OCI-M2 (cell line): ENCODE results near the gene CACNA2D3.

Source experiments
- DNase-seq: peaks from one replicate; lab custom pipeline; 2025; ENCODE audit not compliant: unreplicated experiment; lab: John Stamatoyannopoulos, UW

The CACNA2D3 gene

DNA sequence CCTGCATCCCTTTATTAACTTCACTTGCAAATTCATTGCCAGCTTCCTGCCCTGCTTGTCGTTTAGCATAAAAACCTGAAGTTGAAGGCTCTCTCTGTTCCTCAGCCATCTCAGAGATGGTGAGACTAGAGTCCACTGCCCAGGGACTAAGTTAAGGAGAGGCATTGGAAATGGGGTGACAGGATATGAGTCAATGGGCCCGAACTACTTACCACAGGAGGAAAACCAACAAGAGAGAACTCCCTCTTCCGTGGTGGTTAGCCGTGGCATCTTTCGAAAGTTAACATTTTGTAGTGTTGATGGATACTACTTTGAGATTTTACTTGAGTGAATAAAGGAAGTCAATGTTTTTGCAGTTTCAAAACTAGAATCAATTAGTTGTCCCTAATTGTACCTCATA is 740.2 kb downstream of the CACNA2D3 start:
- DNase-seq = no peak

DNA sequence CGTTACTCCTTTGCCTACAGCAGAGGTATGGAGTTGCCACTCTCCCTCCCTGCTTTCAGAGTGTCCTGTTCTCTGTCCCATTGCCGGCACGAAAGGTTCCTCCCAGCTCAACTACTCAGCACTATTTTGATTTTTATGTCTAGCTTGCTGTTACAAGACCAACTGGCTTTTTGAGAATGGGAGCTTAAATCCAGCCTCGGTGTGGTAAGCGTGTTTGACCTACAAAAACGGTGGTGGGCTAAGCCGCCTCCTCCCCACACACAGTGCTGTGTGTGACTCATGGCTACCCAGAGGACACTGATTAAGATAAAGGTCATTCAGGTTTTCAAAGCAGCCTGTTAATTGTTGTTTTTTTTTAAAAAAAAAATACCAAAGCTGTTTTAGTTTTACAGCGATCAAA is 741.0 kb downstream of the CACNA2D3 start:
- DNase-seq = no peak

DNA sequence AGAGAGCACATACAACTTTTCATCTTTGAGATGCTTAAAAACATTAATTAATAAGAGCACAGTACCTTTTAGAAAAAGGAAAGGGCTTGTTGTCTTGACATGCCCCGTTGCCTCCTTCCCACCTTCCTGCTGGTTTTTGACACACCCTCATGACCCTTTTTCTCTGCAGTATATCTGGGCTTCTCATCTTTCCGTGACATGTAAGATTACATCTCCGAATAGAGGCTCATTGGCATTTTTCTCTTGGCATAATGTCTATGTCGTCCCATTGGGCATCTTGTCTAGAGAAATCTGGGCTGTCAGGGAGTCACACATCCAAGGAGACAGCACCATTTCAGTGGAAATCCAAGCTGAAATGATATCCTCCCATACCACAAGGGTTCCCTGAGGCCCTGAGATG is 741.4 kb downstream of the CACNA2D3 start:
- no peak for DNase-seq

DNA sequence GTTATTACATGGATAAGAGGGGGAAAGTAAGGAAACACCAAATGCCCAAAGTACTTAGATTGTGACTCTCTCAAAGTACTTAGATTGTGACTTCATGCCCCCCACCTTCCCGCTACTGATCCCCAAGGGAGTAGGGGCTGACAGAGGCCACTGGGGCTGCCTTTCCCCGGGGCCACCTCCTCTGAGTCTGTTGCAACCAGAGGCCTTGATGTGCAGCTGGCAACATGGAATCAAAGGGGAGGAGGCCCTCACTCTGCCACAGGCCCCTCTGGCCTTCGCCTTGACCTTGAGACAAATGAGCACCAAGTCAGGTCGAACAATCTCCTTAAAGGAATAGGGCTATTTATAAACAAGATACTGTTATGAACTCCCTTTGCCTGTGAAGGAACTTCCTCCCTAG is 743.0 kb downstream of the CACNA2D3 start:
- no peak for DNase-seq

DNA sequence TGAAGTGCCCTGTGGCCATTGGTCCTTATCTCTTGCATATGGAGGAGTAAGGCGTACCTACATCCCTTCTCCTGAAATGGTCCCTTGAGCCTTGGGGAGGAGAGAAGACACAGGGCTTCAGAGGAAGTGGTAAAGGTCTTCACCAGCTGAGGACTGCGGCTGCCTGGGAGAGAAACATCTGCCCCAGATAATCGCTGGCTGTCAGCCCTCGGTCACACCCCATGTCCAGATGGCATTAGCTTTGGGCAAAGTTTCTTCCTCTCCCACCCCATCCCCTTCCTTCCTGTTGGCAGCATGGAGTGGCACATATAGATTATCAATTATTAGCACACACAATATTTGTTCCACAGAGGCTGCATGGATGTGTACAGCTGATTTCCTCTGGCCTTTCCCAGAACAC is 743.9 kb downstream of the CACNA2D3 start:
- no peak for DNase-seq

- no peak for DNase-seq
These were observed 748.1 kb downstream of the CACNA2D3 start for GRCh38 chr3:54870423-54870822.

GRCh38 chr3:54871867-54872266 is 749.5 kb downstream of the CACNA2D3 start:
- no peak for DNase-seq

- no peak for DNase-seq
These were observed 751.0 kb downstream of the CACNA2D3 start for GRCh38 chr3:54873059-54874010.

DNA sequence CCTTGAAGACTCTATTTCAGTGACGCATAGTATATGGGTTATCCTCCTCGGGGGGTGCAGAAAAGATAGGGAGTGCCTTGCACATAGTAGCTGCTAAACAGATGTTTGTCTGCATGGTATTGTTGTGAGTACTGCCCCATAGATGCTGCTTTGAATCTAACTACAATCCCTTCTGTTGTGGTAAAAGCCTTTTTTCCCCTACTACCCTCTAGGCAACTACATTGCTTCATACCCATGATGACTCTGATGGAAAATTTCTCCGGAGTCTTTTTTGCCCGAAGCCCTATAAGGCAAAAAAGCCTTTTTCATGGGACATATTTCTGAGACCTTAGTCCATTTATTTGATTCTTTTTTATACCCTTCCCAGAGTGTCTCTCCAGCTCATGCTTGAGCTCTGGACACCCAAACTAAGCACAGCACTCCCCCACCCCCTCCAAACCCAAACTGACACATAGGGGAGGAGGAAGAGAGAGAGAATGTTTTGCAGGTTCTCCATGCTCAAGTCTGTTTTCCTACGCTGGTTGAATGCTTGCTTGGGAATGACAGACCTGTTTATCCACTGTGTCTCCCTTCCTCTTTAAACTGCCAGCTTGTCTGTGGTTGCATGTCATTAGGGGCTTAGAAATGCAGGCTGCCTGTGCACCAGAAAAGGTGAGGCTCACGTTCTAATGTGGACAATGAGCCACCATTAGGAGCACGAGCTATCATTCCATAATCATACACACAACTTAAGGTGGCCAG is 752.6 kb downstream of the CACNA2D3 start:
- DNase-seq = no peak

DNA sequence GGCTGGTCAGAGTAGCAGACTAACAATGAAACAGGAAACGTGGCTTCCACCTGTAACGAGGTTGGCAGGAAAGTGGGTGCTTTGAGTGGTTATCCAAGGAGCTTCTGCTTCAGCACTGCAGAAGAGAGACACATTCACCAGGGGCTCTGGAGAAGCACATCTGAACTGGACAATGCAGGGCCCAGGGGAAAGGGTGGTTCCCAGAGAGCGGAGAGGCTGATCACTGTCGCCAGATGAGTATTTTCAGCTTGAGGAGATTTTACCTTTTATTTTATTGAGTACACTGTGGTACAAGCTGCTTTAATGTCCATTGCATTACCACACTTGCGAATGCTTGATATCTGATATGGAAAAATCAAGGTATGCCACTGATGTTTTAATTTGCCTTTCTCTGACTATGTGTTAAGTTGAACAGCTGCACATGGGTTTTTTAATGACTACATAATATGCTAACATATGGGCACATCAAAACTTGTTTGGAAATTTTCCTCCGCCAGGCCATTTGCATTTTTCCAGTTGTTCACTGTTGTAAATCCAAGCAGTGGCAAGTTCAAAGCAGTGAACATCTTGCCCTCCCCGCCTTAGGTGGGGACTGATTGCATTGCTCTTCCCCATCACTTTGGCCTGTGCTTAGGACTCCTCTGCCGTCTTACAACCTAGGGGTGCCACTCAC is 753.4 kb downstream of the CACNA2D3 start:
- DNase-seq = no peak

- no peak for DNase-seq
These were observed 754.3 kb downstream of the CACNA2D3 start for GRCh38 chr3:54876694-54877093.

DNA sequence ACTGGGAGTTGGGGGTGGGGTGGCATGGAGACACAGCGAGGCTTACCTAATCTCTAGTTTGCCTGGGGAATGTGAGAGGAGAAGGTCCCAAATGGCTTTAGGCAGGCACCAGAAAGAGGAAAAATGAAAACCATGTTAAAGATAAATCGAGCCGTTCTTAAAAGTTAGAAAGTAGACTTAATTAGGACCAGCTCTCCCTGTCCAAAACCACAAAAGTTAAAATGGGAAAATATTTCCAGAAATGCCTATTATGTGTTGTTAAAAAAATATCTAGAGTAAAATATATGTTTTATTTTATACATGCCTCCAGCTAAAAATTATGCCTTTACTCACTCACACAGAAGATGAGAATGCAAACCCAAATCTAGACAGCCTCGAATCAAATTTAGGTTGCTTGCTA is 755.4 kb downstream of the CACNA2D3 start:
- no peak for DNase-seq

DNA sequence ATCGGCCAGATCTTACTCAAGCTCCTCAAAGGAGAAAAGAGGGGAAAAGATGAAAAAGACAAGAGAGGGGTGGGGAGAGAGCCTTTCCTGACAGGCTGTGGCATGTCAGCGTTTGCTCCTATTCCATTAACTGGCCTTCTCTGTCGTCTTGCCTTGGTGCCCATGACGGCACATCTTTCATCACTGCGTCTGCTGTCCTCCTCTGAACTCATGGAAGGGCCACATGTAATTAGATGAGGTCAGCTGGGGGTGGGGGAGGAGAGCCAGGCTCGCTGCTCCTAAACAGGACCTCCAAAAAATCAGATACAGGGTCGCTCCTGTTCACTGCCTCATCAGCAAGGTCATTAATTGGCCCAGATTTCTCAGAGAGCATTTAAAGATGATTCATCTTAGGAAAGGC is 755.8 kb downstream of the CACNA2D3 start:
- no peak for DNase-seq

DNA sequence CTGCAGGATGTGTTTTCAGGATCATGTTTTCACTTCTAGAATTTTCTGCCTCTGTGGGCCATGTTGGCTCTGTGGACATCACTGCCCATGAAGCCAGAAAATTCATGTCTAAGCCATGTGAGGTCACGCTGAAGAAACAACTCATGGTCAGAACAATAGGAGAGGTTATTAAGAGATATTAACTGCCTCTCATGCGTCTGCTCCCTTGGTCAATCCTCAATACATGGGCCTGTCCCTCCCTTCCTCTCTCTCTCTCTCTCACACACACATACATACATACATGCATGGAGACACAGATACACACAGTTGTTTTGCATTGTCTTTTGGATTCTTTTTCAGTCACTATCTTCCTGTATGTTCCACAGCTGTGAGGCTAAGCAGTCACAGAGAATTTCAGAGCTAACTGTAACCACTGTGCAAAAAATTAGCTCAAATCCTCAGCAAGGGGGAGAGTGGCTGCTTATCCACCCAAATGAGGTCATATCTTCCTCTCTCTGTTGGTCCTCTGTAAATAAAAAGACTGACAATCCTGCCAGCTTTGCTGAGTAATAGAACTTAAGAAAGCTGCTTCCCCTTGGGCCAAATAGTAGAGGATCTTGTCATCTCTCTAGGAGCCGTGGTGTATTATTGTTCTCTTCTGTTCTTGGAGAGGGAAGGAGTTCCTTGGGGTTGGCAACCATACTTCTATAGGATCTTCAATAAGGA is 759.9 kb downstream of the CACNA2D3 start:
- no peak for DNase-seq

GRCh38 chr3:54888162-54888561 is 765.8 kb downstream of the CACNA2D3 start:
- DNase-seq = no peak

DNA sequence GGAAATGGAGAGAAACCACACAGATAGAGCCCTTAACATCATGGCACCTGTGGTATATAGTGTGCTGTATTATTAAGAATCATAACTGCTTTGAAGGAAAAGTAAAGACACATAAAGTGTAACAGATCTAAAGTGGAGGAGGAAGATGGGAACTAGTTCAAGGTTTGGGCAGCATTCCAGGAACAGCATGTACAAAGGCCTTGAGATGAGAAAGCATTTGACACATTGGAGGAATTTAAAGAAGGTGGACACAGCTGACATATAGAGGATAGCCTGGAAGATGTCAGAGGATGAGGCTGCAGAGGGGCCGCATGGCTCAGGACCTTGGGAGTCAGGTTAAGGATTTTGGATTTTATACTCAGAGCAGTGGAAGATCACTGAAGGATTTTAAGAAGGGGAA is 766.5 kb downstream of the CACNA2D3 start:
- no peak for DNase-seq

DNA sequence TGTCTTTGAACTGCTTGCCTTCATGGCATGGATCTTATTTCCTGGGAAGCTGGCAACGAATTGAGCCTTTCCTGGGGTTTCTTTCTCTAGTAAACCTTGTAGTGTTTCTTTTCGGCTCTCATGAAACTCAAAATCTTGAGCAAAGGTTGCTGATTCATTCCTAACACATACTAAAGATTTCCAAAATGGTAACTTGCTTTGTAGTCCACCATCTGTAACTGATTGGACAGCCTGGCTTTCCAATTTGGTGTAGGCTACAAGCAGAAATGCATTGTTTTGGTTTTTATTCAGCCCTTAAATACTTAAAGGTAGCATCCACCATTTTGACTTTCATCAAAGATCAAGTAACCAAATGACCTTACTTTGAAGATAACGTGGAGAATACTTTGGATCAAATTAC is 767.4 kb downstream of the CACNA2D3 start:
- DNase-seq = no peak

DNA sequence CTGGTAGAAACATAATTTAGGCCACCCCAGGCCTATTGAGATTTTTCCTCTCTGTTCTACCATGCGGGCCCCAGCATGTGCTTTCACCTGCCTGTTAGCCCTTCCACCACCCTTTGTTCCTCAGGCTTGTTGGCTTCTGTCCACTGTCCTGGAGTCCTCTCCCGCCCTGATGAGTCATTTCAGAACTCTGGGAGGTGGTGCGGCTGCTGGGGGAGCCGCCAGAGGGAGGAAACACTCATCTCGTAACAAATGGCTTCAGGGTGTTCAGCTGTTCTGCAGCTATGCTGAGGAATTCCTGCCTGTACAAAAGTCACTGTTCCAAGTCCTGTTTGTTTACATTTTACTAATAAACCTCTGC is 769.2 kb downstream of the CACNA2D3 start:
- no peak for DNase-seq

DNA sequence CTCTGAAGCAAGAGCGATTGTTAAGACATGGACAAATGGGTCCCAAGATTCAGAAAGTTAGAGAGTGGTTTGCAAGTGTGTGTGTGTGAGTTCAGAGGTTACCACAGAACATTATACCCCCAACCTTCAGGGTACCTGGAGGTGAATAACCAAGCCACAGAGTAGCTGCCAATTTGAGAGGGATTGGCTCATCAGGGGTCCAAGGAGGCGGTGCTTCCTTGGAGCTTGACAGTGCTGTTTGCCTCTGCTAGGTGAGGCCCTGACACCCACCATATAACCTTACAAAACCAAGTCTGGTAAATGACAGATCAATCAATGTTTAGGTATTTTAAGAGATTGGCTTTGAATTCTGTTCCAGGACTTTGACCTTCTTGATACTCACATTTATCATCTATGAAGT is 769.8 kb downstream of the CACNA2D3 start:
- no peak for DNase-seq

DNA sequence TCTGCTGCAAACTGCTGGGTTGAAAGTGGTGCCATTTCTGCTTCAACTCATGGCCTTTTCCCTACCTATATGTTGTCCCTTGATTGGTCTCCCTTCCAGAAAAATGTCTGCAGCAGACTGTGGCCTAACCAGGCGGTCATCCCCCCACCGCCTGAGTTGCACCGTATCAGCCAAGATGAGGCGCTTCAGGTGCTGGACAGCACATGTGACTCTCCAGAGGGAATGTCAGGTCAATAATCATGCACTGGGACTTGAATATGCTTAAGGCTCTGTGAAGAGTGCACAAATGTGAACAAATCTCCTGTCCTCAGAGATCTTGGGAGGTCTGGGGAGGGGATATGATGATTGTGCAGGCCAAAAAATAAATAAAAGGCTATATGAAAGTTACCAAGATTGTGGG is 773.3 kb downstream of the CACNA2D3 start:
- no peak for DNase-seq

DNA sequence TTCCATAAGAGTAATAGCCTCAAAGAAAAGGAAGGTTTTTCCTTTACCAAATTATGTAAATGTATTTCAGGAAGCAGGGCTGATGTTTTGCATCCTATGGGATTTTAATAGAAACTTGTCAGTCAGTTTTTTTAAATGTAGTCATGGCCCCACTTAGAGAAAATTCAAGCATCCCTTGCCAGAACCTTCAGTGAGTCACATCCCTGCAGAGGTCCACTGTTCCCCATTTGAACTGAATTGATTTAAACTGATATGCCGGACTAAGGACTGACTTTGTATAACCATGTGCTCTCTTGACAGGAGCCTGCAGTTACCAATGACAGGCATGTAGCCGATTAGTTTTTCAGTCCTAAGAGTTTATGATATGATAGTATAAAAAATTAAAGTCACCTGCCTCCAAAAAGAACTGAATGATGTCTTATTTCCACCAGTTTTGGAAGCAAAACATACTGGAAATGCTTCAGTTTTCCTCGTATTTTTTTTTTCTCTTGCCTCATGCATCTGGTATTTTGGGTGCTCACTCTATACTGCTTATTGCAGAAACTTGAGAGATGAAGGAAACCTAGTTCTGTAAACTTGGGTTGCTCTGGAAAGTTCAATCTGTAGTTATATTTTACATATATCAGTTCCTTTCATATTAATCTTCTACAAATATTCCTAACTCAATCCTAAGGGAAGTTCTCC is 774.8 kb downstream of the CACNA2D3 start:
- DNase-seq = no peak
